Astrocyte of the spinal cord (primary cell): Measurements from ENCODE around the gene CXCL8.
"Not testable (repeated sequence)": the region's sequence is repeated elsewhere in the genome, so short reads cannot be mapped to it uniquely, and the experiment has no call there.

ENCODE experiments used
- DNase-seq: peaks from one replicate; pipeline ENCODE4 v3.0.0; 2011; ENCODE audit warnings: low read depth, low spot score
- H3K4me3 ChIP-seq: 2 replicates; pipeline ENCODE4 v1.5.1; 2011; ENCODE audit warnings: low read depth, mild to moderate bottlenecking, low read length, moderate library complexity
- in situ Hi-C: cut with HindIII; loops from 2 replicates; pipeline ENCODE4 v1.10.0; 2017; ENCODE audit warnings: low sequenced_read_pairs
- TF ChIP-seq, protein P1 (sequence below): IDR thresholded peaks from 2 replicates; pipeline ENCODE4 v1.5.1; 2012; ENCODE audit warnings: low read depth, mild to moderate bottlenecking, low read length, inconsistent platforms

The CXCL8 gene

GRCh38 chr4:73740353-73740778 is at the start of gene CXCL8:
Gene CXCL8, plus strand, starts transcription at chr4:73740569. Its CDS starts 90 bp downstream, at chr4:73740659.
- DNase-seq, result peak; percentile 94
- in situ Hi-C loops, result no loop called here
- TF ChIP-seq, protein P1, sequence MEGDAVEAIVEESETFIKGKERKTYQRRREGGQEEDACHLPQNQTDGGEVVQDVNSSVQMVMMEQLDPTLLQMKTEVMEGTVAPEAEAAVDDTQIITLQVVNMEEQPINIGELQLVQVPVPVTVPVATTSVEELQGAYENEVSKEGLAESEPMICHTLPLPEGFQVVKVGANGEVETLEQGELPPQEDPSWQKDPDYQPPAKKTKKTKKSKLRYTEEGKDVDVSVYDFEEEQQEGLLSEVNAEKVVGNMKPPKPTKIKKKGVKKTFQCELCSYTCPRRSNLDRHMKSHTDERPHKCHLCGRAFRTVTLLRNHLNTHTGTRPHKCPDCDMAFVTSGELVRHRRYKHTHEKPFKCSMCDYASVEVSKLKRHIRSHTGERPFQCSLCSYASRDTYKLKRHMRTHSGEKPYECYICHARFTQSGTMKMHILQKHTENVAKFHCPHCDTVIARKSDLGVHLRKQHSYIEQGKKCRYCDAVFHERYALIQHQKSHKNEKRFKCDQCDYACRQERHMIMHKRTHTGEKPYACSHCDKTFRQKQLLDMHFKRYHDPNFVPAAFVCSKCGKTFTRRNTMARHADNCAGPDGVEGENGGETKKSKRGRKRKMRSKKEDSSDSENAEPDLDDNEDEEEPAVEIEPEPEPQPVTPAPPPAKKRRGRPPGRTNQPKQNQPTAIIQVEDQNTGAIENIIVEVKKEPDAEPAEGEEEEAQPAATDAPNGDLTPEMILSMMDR, result no peak
- H3K4me3 ChIP-seq, result peak within 1 kb of the TSS; percentile 23

GRCh38 chr4:73691201-73691600 is 49.2 kb upstream of the CXCL8 start:
- in situ Hi-C loops, result not testable (repeated sequence)

DNA sequence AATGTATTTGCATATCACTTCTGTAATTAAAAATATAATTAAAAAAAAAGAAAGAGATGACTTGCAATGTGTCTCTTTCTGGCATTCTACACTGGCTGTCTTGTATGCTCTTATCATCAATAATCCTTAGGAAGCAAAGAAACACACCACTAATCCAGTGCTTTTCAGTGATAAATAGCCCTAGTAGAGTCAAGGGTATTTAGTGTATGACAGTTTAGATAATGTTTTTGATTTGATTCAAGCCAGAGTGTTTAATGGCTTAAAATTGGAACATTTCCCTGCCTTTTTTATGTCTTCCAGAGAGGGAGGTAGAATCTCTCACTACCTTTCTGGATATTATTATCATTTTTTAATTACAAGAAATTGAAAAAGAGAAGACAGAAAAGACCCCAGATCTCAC is 48.6 kb upstream of the CXCL8 start:
- in situ Hi-C loops, result no loop called here
- TF ChIP-seq, protein P1, result no peak
- H3K4me3 ChIP-seq, result no peak overlapping the region
- DNase-seq, result no peak

More at GRCh38 chr4:73691201-73691600, 49.2 kb upstream of the CXCL8 start:
- DNase-seq, H3K4me3 ChIP-seq: not testable (repeated sequence)

- in situ Hi-C loops, result no loop called here
- H3K4me3 ChIP-seq, result no peak overlapping the region
- TF ChIP-seq, protein P1, result no peak
- no peak for DNase-seq
Observed at GRCh38 chr4:73692254-73692653, 48.1 kb upstream of the CXCL8 start.

GRCh38 chr4:73692701-73693100 is 47.7 kb upstream of the CXCL8 start:
- no peak overlapping the region for H3K4me3 ChIP-seq
- no peak for DNase-seq
- TF ChIP-seq, protein P1, result no peak
- in situ Hi-C loops, result no loop called here

- no peak for DNase-seq
- H3K4me3 ChIP-seq, result no peak overlapping the region
- in situ Hi-C loops, result no loop called here
- TF ChIP-seq, protein P1, result no peak
Observed at GRCh38 chr4:73693811-73694210, 46.6 kb upstream of the CXCL8 start.

DNA sequence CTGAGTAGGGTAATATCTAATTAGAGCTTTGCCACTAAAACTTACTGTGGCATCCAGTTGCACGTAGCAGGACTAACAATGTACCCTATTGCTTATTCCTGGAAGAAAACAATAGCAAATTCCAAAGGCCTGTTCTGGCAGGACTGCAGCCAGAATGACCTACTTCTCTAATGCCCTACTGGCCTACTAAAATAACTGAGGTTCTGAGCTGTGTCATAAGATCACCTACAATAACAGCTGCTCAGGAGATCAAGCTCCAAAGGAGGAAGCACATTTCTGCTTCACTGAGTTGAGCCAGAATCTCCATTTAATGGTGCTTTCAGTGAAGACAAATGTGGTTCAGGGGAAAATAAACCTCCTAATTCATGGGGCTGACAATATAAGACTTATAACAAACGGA is 42.2 kb upstream of the CXCL8 start:
- in situ Hi-C loops, result no loop called here
- peak; percentile 83 for DNase-seq
- TF ChIP-seq, protein P1, result no peak
- no peak overlapping the region for H3K4me3 ChIP-seq
